Measurements from ENCODE around the gene SCYGR3.

The SCYGR3 gene, protein sequence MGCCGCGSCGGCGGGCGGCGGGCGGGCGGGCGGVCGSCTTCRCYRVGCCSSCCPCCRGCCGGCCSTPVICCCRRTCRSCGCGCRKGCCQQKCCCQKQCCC

GRCh38 chr2:227614740-227615139, at the start of gene SCYGR3:
Gene SCYGR3 (minus strand): TSS chr2:227614840. CDS start chr2:227614840, 0 bp downstream.
- TF ChIP-seq, protein P1, sequence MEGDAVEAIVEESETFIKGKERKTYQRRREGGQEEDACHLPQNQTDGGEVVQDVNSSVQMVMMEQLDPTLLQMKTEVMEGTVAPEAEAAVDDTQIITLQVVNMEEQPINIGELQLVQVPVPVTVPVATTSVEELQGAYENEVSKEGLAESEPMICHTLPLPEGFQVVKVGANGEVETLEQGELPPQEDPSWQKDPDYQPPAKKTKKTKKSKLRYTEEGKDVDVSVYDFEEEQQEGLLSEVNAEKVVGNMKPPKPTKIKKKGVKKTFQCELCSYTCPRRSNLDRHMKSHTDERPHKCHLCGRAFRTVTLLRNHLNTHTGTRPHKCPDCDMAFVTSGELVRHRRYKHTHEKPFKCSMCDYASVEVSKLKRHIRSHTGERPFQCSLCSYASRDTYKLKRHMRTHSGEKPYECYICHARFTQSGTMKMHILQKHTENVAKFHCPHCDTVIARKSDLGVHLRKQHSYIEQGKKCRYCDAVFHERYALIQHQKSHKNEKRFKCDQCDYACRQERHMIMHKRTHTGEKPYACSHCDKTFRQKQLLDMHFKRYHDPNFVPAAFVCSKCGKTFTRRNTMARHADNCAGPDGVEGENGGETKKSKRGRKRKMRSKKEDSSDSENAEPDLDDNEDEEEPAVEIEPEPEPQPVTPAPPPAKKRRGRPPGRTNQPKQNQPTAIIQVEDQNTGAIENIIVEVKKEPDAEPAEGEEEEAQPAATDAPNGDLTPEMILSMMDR (IDR thresholded peaks at IDR 0.05; ENCODE audit: low read depth, low read length) = no peak
- no peak for TF ChIP-seq EZH2phosphoT487 (IDR thresholded peaks at IDR 0.05; ENCODE audit: low read depth)
- H3K27me3 ChIP-seq (ENCODE audit: low read depth, low read length) = peaks cover 24% of the 10 kb centered on the region
- H3K36me3 ChIP-seq (replicated peaks; ENCODE audit: low read depth, low read length) = no peaks in the 10 kb centered on the region
- peaks cover 33% of the 10 kb centered on the region for H3K4me1 ChIP-seq (ENCODE audit: low read length)
- H3K9me3 ChIP-seq (ENCODE audit: insufficient read depth, low read length) = no peaks in the 10 kb centered on the region
- no peaks in the 10 kb centered on the region for H3K79me2 ChIP-seq (ENCODE audit: low read length)
- no peaks in the 10 kb centered on the region for H4K20me1 ChIP-seq (ENCODE audit: insufficient read depth, low read length)
- H3K4me2 ChIP-seq (ENCODE audit: low read length) = peak within 1 kb of the TSS; percentile 68
- H3K4me3 ChIP-seq (ENCODE audit: low read length) = peak within 1 kb of the TSS; percentile 19; the same call in 1 of the 2 replicates
- no peak within 1 kb of the TSS for H3K9ac ChIP-seq (ENCODE audit: low read length)
- H3K27ac ChIP-seq (ENCODE audit: low read length) = no peak within 1 kb of the TSS
- H2AFZ ChIP-seq (ENCODE audit: low read depth, low read length) = no peak within 1 kb of the TSS

GRCh38 chr2:227661827-227662226, 47.2 kb upstream of the SCYGR3 start:
- Histone ChIP-seq H3K4me2 (ENCODE audit: low read length) (no peak overlapping the region), H3K4me1 (ENCODE audit: low read length) (no peaks in the 10 kb centered on the region), H3K79me2 (ENCODE audit: low read length) (no peaks in the 10 kb centered on the region), H3K9ac (ENCODE audit: low read length) (no peak overlapping the region), H3K36me3 (replicated peaks; ENCODE audit: low read depth, low read length) (no peaks in the 10 kb centered on the region), H4K20me1 (ENCODE audit: insufficient read depth, low read length) (no peaks in the 10 kb centered on the region), H3K9me3 (ENCODE audit: insufficient read depth, low read length) (no peaks in the 10 kb centered on the region), H2AFZ (ENCODE audit: low read depth, low read length) (no peak overlapping the region), H3K27me3 (ENCODE audit: low read depth, low read length) (no peaks in the 10 kb centered on the region), H3K27ac (ENCODE audit: low read length) (no peak overlapping the region), H3K4me3 (ENCODE audit: low read length) (no peak overlapping the region)
- TF ChIP-seq, protein P1 (IDR thresholded peaks at IDR 0.05; ENCODE audit: low read depth, low read length) = no peak
- TF ChIP-seq EZH2phosphoT487 (IDR thresholded peaks at IDR 0.05; ENCODE audit: low read depth) = no peak

GRCh38 chr2:227661025-227661649, 46.5 kb upstream of the SCYGR3 start:
- Histone ChIP-seq H4K20me1 (ENCODE audit: insufficient read depth, low read length) (no peaks in the 10 kb centered on the region), H3K4me1 (ENCODE audit: low read length) (no peaks in the 10 kb centered on the region), H3K9ac (ENCODE audit: low read length) (no peak overlapping the region), H3K9me3 (ENCODE audit: insufficient read depth, low read length) (no peaks in the 10 kb centered on the region), H3K79me2 (ENCODE audit: low read length) (no peaks in the 10 kb centered on the region), H3K4me2 (ENCODE audit: low read length) (no peak overlapping the region), H2AFZ (ENCODE audit: low read depth, low read length) (no peak overlapping the region), H3K4me3 (ENCODE audit: low read length) (no peak overlapping the region), H3K27ac (ENCODE audit: low read length) (no peak overlapping the region), H3K27me3 (ENCODE audit: low read depth, low read length) (no peaks in the 10 kb centered on the region), H3K36me3 (replicated peaks; ENCODE audit: low read depth, low read length) (no peaks in the 10 kb centered on the region)
- TF ChIP-seq EZH2phosphoT487 (IDR thresholded peaks at IDR 0.05; ENCODE audit: low read depth) = no peak
- TF ChIP-seq, protein P1 (IDR thresholded peaks at IDR 0.05; ENCODE audit: low read depth, low read length) = no peak

- Histone ChIP-seq H3K27ac (ENCODE audit: low read length) (no peak overlapping the region), H2AFZ (ENCODE audit: low read depth, low read length) (no peak overlapping the region), H3K79me2 (ENCODE audit: low read length) (no peaks in the 10 kb centered on the region), H3K36me3 (replicated peaks; ENCODE audit: low read depth, low read length) (no peaks in the 10 kb centered on the region), H3K9ac (ENCODE audit: low read length) (no peak overlapping the region), H3K4me2 (ENCODE audit: low read length) (no peak overlapping the region), H3K9me3 (ENCODE audit: insufficient read depth, low read length) (no peaks in the 10 kb centered on the region), H3K4me1 (ENCODE audit: low read length) (no peaks in the 10 kb centered on the region), H3K27me3 (ENCODE audit: low read depth, low read length) (no peaks in the 10 kb centered on the region; the same call in 1 of the 2 replicates), H3K4me3 (ENCODE audit: low read length) (no peak overlapping the region), H4K20me1 (ENCODE audit: insufficient read depth, low read length) (no peaks in the 10 kb centered on the region)
- TF ChIP-seq, protein P1 (IDR thresholded peaks at IDR 0.05; ENCODE audit: low read depth, low read length) = no peak
- TF ChIP-seq EZH2phosphoT487 (IDR thresholded peaks at IDR 0.05; ENCODE audit: low read depth) = no peak
These were observed 42.7 kb upstream of the SCYGR3 start for GRCh38 chr2:227657199-227657845.

Data from OCI-LY3 (cell line).